Thyroid gland (tissue), 4 donors: ENCODE measurements around the gene GPR156.

Experiments
- POLR2A ChIP-seq, 2 donors: fragments of 450-650 bp; IDR thresholded peaks; one replicate each; pipeline ENCODE4 v1.6.1; 2017; ENCODE audit warnings: antibody characterized with exemption in 2 of 2, mild to moderate bottlenecking in 2 of 2, moderate library complexity in 1 of 2
- TF ChIP-seq, protein P1 (sequence below), 6 experiments: fragments of 200-600 bp in 3 of 6; fragments of 450-650 bp in 3 of 6; sonication (generic) in 3 of 6; IDR thresholded peaks; one replicate each; pipeline ENCODE4 v1.5.1; 2016 to 2019; ENCODE audit warnings: antibody characterized with exemption in 6 of 6, mild to moderate bottlenecking in 2 of 6, inconsistent platforms in 1 of 6, moderate library complexity in 1 of 6

DNA sequence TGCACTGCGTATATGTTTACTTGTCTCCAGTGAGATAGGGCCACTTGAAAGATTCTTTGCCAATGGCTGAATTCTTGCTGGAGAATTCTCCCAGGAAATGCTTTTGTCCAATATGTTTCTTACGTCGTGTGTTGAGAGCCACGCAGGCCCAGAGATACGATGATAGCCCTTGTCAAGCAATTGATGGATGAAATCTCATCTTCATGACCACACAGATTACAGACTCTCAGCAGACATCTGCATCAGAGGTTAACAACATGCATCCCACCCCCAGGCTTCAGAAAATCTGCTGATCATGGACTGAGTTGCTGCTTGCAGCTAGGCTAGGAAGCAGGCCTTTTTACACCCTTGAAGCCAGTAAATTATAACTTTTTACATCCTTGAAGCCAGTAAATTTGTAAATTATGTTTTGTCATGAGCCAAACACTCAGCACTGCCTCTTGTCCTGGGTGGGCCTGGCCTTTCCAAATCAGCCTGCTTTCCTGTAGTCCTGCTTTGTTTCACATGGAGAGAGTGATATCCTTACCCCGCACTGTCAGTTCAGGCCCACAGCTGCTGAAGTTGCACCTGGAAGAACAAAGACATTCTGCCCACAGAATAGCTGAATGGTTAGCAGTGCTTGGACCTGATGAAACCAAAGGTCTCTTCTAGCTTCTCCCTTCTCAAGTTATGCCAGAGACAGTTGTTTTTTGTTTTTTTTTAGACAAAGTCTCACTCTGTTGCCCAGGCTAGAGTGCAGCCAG lies 84.4 kb downstream of the GPR156 start:
- TF ChIP-seq, protein P1, sequence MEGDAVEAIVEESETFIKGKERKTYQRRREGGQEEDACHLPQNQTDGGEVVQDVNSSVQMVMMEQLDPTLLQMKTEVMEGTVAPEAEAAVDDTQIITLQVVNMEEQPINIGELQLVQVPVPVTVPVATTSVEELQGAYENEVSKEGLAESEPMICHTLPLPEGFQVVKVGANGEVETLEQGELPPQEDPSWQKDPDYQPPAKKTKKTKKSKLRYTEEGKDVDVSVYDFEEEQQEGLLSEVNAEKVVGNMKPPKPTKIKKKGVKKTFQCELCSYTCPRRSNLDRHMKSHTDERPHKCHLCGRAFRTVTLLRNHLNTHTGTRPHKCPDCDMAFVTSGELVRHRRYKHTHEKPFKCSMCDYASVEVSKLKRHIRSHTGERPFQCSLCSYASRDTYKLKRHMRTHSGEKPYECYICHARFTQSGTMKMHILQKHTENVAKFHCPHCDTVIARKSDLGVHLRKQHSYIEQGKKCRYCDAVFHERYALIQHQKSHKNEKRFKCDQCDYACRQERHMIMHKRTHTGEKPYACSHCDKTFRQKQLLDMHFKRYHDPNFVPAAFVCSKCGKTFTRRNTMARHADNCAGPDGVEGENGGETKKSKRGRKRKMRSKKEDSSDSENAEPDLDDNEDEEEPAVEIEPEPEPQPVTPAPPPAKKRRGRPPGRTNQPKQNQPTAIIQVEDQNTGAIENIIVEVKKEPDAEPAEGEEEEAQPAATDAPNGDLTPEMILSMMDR (IDR thresholded peaks at IDR 0.05) = no peak
- no peak for TF ChIP-seq POLR2A (IDR thresholded peaks at IDR 0.05)
